ENCODE results near the gene LIG3. TPM values are rescaled to one million over a fixed set of nuclear protein-coding genes. Genes with fewer than 3 reads are reported as not detected.

The LIG3 gene
- total and polyA plus RNA-seq, 2 experiments from 2014 or later, result 16.4 to 119 TPM

DNA sequence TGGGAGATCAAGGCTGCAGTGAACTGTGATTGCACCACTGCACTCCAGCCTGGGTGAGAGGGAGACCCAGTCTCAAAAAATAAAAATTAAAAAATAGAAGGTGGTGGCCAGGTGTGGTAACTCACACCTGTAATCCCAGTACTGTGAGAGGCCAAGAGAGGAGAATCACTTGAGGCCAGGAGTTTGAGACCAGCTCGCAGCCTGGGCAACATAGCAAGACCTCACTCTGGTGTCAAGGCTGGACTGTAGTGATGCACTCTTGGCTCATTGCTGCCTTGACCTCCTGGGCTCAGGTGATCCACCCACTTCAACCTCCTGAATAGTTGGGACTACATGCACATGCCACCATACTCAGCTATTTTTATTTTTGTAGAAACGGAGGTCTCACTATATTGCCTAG, 69.9 kb downstream of the LIG3 start (continued):
- TF ChIP-seq, protein P1, sequence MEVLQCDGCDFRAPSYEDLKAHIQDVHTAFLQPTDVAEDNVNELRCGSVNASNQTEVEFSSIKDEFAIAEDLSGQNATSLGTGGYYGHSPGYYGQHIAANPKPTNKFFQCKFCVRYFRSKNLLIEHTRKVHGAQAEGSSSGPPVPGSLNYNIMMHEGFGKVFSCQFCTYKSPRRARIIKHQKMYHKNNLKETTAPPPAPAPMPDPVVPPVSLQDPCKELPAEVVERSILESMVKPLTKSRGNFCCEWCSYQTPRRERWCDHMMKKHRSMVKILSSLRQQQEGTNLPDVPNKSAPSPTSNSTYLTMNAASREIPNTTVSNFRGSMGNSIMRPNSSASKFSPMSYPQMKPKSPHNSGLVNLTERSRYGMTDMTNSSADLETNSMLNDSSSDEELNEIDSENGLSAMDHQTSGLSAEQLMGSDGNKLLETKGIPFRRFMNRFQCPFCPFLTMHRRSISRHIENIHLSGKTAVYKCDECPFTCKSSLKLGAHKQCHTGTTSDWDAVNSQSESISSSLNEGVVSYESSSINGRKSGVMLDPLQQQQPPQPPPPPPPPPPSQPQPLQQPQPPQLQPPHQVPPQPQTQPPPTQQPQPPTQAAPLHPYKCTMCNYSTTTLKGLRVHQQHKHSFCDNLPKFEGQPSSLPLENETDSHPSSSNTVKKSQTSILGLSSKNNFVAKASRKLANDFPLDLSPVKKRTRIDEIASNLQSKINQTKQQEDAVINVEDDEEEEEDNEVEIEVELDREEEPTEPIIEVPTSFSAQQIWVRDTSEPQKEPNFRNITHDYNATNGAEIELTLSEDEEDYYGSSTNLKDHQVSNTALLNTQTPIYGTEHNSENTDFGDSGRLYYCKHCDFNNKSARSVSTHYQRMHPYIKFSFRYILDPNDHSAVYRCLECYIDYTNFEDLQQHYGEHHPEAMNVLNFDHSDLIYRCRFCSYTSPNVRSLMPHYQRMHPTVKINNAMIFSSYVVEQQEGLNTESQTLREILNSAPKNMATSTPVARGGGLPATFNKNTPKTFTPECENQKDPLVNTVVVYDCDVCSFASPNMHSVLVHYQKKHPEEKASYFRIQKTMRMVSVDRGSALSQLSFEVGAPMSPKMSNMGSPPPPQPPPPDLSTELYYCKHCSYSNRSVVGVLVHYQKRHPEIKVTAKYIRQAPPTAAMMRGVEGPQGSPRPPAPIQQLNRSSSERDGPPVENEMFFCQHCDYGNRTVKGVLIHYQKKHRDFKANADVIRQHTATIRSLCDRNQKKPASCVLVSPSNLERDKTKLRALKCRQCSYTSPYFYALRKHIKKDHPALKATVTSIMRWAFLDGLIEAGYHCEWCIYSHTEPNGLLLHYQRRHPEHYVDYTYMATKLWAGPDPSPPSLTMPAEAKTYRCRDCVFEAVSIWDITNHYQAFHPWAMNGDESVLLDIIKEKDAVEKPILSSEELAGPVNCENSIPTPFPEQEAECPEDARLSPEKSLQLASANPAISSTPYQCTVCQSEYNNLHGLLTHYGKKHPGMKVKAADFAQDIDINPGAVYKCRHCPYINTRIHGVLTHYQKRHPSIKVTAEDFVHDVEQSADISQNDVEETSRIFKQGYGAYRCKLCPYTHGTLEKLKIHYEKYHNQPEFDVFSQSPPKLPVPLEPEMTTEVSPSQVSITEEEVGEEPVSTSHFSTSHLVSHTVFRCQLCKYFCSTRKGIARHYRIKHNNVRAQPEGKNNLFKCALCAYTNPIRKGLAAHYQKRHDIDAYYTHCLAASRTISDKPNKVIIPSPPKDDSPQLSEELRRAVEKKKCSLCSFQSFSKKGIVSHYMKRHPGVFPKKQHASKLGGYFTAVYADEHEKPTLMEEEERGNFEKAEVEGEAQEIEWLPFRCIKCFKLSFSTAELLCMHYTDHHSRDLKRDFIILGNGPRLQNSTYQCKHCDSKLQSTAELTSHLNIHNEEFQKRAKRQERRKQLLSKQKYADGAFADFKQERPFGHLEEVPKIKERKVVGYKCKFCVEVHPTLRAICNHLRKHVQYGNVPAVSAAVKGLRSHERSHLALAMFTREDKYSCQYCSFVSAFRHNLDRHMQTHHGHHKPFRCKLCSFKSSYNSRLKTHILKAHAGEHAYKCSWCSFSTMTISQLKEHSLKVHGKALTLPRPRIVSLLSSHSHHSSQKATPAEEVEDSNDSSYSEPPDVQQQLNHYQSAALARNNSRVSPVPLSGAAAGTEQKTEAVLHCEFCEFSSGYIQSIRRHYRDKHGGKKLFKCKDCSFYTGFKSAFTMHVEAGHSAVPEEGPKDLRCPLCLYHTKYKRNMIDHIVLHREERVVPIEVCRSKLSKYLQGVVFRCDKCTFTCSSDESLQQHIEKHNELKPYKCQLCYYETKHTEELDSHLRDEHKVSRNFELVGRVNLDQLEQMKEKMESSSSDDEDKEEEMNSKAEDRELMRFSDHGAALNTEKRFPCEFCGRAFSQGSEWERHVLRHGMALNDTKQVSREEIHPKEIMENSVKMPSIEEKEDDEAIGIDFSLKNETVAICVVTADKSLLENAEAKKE (CRISPR knock-in tag; IDR thresholded peaks at IDR 0.05), result no peak
- no peak for TF ChIP-seq EZH2phosphoT487 (IDR thresholded peaks at IDR 0.05; ENCODE audit: unreplicated experiment)
- TF ChIP-seq STAT1 (IDR thresholded peaks at IDR 0.05; ENCODE audit: unreplicated experiment), result no peak
- TF ChIP-seq ZNF114 (CRISPR knock-in tag; IDR thresholded peaks at IDR 0.05), result no peak
- TF ChIP-seq POLR2AphosphoS5 (IDR thresholded peaks at IDR 0.05; ENCODE audit: low read depth), result no peak
- no peak for TF ChIP-seq NANOG (IDR thresholded peaks at IDR 0.05; ENCODE audit: borderline replicate concordance)
- TF ChIP-seq CREB1 (CRISPR knock-in tag; IDR thresholded peaks at IDR 0.05; ENCODE audit: low read depth), result no peak
- TF ChIP-seq EZH2 (IDR thresholded peaks at IDR 0.05; ENCODE audit: low read depth, unreplicated experiment), result no peak

DNA sequence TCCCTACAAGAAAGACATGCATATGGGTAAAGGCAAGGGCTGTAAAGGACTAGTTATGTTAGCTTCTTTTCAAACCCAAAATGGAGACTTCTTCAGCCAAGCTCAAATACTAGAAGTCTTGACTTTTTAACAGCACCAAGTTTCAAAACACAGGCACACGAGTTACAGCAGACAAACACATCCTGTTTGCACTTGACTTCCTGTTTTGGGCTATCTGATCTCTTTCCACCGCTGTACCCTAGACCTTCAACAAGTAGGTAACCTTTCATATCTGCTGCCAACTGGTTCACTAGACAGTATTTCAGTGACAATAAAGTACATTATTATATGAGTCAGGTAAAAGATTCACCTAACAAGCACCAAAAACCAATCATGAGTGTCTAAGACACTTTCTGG, 70.9 kb downstream of the LIG3 start:
- DNase-seq (ENCODE audit: low spot score) (no peak), ATAC-seq (no peak)
- Mint-ChIP-seq H3K9me3 (no peaks in the 10 kb centered on the region), H3K27me3 (ENCODE audit: insufficient read depth, low read depth, poor library complexity) (no peaks in the 10 kb centered on the region), H3K4me3 (no peak overlapping the region), H3K4me1 (peaks cover 27% of the 10 kb centered on the region), H3K27ac (no peak overlapping the region), H3K36me3 (ENCODE audit: low read depth) (0 out of 3 replicates have a peak, but pooled peaks cover 3% of the 10 kb centered on the region)
- Histone ChIP-seq H3K27ac (ENCODE audit: low read depth) (no peak overlapping the region), H3K4me1 (ENCODE audit: insufficient read depth) (peaks cover 6% of the 10 kb centered on the region), H3K4me3 (no peak overlapping the region), H3K36me3 (ENCODE audit: insufficient read depth) (no peaks in the 10 kb centered on the region; the same call in 1 of the 2 replicates), H4K20me1 (replicated peaks; ENCODE audit: insufficient read depth) (no peaks in the 10 kb centered on the region; the same call in 1 of the 2 replicates), H3K79me2 (replicated peaks; ENCODE audit: insufficient read depth) (no peaks in the 10 kb centered on the region), H3K4me2 (no peak overlapping the region), H3K27me3 (ENCODE audit: insufficient read depth) (no peaks in the 10 kb centered on the region), H2AFZ (no peak overlapping the region), H3F3A (replicated peaks; ENCODE audit: low read depth) (0 out of 2 replicates have a peak, but pooled peaks cover 3% of the 10 kb centered on the region), H3K9me2 (ENCODE audit: insufficient read depth) (no peaks in the 10 kb centered on the region)
- TF ChIP-seq EZH2phosphoT487 (IDR thresholded peaks at IDR 0.05; ENCODE audit: unreplicated experiment) (no peak), JUNB (IDR thresholded peaks at IDR 0.05; ENCODE audit: unreplicated experiment) (no peak)
- TF ChIP-seq, protein P1 (CRISPR knock-in tag; IDR thresholded peaks at IDR 0.05), result no peak
